GM21786 (cell line): Measurements from ENCODE around the gene RNF157.
A peak's percentile ranks its signal among the peaks of the same experiment; 100 is the strongest.
"Not testable (repeated sequence)": the region's sequence is repeated elsewhere in the genome, so short reads cannot be mapped to it uniquely, and the experiment has no call there.

ENCODE experiments used
- ATAC-seq: cut with Tn5 transposase; IDR thresholded peaks from one replicate; pipeline ENCODE4 v1.9.1; 2021; ENCODE audit not compliant: unreplicated experiment

The RNF157 gene

DNA sequence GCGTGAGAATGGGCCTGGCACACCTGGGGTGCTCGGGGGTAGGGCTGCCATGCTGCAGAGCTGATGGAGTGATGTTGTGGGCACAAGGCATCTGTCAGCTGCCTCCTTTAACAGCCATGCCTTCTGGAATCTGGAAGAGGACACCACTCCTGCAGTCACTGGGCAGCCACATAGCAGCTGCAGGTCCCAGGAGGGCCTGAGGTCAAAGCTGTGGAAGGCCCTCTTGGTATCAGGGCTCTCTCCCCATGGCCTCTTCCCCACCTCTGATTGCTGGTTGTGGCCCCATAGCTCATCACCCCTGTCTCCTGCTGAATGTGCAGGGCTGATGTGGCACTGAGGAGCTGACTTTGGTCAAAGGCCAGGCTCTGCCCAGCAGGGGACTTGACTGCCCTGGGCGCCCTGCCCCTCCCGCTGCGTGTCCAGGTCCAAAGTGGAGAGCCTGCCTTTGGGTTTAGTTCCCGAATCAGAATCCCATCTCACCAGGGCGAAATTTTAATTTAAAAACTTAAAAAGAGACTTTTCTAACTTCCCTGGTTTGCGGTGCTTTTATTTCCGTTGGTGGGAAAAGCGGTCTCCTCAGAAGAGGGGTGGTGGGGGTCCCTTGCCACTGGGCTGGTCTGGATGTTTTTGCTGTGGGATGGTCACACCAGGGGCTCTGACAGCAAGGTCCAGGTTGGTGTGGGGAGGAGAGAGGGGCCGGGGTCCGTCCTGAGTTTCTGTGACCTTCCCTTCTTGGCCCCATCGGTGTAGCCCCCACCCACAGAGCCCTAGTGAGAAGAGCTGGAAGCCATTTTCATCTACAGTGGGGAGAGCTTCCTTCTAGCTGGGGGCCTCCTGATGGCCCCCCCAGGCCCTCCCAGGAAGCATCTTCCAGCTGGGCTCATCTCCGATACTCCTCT lies 30.7 kb upstream of the RNF157 start:
- no peak for ATAC-seq

- no peak for ATAC-seq
Observed at GRCh38 chr17:76270127-76270592, 29.9 kb upstream of the RNF157 start.

DNA sequence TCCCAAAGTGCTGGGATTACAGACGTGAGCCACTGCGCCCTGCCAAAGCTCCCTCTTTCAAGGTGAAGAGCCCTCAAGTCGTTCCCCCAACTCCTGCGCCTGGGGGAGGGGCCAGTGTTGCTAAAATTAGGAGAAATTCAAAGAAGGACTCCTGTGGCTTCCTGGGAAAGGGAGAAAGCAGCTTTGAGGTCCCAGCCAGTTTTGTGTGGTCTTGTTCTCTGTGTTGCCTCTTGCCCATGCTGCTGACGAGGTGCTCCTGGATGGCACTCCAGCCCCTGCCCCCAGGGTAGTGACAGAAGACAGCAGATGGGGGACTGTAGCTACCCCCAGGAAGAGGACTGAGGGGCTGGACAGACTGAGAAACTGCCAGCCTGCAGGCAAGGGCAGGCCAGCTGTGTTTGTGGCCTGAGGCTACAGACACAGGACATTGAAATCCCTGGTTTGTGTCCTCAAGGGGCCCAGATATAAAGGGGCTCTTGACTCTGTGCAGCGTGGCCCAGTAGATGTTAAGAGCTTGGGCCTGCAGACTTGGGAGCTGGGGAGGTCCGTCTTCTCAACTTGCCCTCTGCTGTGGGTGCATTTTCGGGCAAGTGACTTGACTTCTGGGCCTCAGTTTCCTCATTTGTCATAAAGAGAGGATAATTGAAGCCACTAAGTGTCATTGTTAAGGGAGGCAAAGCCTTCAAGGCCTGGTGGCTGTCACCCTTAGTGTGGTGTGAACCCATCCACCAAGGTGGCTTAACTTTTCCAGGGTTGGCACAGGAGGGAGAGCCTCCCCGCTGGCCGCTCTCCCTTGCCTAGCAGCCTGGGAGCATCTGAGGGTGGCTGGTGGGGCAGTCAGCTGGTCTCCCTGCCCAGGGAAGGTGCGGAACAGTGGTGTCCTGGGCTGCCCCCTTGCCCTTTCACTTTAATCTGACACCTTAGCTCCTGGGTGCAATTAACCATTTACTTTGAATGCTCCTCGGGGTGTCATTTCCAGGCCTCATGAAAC lies 29.0 kb upstream of the RNF157 start:
- ATAC-seq: no peak

- ATAC-seq: no peak
Observed at GRCh38 chr17:76268015-76268749, 27.9 kb upstream of the RNF157 start.

DNA sequence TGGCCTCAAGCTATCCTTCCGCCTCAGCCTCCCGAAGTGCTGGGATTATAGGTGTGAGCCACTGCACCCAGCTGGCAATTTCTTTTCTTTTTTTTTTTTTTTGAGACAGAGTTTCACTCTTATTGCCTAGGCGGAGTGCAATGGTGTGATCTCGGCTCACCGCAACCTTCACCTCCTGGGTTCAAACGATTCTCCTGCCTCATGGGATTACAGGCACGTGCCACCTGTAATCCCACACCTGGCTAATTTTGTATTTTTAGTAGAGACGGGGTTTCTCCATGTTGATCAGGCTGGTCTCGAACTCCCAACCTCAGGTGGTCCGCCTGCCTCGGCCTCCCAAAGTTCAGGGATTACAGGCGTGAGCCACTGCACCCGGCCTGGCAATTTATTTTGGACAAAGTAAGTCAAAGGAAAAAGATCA lies 27.3 kb upstream of the RNF157 start:
- not testable (repeated sequence) for ATAC-seq

DNA sequence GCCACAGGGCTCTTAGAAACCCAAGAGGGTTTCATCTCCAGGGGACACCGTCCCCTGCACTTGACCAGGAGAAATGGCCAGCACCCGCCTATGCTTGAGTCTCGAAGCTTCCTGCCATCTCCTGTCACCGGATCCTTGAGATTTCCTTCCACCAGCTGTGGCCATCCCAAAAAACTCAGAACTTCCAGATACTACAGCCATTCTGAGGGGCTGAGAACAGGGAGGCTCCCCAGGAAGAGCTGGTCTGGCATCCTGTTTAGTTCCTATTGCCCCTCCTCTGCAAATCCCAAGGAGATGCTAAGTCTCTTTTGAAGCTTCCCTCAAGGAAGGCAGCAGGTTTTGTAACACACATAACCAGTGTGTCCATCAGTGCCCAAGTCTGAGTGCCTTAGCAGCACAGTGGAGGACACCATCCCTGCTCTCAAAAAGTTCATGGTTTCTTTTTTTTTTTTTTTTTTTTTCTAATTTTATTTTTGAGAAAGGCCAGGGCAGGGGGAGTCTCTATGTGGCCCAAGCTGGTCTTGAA lies 26.8 kb upstream of the RNF157 start:
- no peak for ATAC-seq

- ATAC-seq: no peak
Observed at GRCh38 chr17:76266244-76266938, 26.1 kb upstream of the RNF157 start.

GRCh38 chr17:76265624-76266243 lies 25.4 kb upstream of the RNF157 start:
- no peak for ATAC-seq

- ATAC-seq: peak; percentile 63
Observed at GRCh38 chr17:76264755-76265623, 24.7 kb upstream of the RNF157 start, which contains the start of gene UBALD2. TSS of gene UBALD2 (plus strand) at chr17:76265348. CDS start at chr17:76265506, 158 bp downstream.

GRCh38 chr17:76264425-76264754 lies 24.1 kb upstream of the RNF157 start:
- ATAC-seq: no peak

DNA sequence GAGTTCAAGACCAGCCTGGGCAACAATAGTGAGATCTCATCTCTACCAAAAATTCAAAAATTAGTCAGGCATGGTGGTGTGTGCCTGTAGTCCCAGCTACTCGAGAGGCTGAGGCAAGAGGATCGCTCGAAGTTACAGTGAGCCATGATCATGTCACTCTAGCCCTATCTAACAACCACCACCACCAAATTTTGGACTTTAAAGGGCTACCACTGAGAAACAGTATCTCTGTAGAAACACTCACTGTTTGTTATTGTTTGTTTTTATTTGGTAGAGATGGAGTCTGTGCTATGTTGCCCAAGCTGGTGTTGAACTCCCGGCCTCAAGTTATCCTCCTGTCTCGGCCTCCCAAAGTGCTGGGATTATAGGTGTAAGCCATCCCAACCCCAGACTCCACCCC lies 23.6 kb upstream of the RNF157 start:
- ATAC-seq: no peak

DNA sequence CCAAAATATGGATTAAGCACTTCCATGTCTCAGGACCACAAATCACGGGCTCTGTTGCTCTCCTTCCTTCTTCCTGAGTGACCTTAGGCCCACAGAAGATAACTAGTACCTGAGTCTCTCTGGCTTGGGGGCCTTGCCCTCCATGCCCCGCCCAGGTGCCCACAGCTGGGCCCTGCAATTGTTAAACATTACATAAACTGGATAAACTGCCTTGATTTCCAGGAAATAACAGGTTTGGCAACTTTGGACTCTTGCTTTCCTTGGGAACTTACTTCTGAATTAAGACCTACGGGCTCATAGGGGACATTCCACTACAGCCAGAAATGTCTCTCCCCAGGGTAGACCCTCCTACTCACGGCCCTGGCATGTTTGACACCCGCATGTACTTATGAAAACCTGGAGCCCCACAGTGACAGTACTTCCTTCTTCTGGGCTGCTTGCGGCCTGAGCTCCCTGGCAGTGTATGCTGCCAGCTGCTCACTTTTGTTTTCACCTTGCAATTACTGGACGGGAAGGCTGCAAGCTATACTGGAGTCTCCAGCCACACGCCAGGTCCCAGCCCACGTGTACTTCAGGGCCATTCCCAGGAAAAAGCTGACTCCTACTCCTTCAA lies 22.5 kb upstream of the RNF157 start:
- ATAC-seq: no peak

- ATAC-seq: no peak
Observed at GRCh38 chr17:76261421-76262215, 21.3 kb upstream of the RNF157 start.

GRCh38 chr17:76260669-76261068 lies 20.4 kb upstream of the RNF157 start:
- no peak for ATAC-seq

- no peak for ATAC-seq
Observed at GRCh38 chr17:76260220-76260619, 19.9 kb upstream of the RNF157 start.

GRCh38 chr17:76256430-76257050 lies 16.2 kb upstream of the RNF157 start:
- ATAC-seq: not testable (repeated sequence)
